Measurements from ENCODE around the gene MYRIP.

DNA sequence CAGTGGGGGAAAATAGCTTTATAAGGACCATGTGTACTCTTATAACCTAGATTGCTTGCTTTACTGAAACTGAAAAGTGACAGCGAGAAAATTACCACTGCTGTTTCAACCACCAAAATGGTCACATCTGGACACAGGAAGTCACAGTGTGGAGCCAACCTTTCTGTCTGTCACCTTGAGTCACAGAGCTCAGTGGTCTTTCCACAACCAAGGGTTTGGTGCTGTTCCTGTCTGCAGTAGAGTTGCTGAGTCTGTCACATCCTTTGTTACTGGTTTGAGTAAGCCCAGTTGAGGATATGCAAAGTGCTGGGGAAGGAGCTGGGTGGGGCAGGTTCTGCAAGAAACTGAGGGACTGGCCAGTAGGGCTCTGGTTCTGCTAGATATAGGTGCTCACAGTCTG is 361.0 kb downstream of the MYRIP start:
- no peak for TF ChIP-seq CTCF (conservative IDR thresholded peaks at IDR 0.05; ENCODE audit: low read depth in 2 of 2)
- no peak for TF ChIP-seq CREB1 (CRISPR knock-in tag; IDR thresholded peaks at IDR 0.05; ENCODE audit: low read depth)
- TF ChIP-seq EZH2 (IDR thresholded peaks at IDR 0.05; ENCODE audit: low read depth, unreplicated experiment): no peak
- no peak for TF ChIP-seq POLR2AphosphoS5 (IDR thresholded peaks at IDR 0.05; ENCODE audit: low read depth)
- no peak for TF ChIP-seq ZNF462 (CRISPR knock-in tag; IDR thresholded peaks at IDR 0.05)
- TF ChIP-seq ZNF114 (CRISPR knock-in tag; IDR thresholded peaks at IDR 0.05): no peak
- TF ChIP-seq, protein P1, sequence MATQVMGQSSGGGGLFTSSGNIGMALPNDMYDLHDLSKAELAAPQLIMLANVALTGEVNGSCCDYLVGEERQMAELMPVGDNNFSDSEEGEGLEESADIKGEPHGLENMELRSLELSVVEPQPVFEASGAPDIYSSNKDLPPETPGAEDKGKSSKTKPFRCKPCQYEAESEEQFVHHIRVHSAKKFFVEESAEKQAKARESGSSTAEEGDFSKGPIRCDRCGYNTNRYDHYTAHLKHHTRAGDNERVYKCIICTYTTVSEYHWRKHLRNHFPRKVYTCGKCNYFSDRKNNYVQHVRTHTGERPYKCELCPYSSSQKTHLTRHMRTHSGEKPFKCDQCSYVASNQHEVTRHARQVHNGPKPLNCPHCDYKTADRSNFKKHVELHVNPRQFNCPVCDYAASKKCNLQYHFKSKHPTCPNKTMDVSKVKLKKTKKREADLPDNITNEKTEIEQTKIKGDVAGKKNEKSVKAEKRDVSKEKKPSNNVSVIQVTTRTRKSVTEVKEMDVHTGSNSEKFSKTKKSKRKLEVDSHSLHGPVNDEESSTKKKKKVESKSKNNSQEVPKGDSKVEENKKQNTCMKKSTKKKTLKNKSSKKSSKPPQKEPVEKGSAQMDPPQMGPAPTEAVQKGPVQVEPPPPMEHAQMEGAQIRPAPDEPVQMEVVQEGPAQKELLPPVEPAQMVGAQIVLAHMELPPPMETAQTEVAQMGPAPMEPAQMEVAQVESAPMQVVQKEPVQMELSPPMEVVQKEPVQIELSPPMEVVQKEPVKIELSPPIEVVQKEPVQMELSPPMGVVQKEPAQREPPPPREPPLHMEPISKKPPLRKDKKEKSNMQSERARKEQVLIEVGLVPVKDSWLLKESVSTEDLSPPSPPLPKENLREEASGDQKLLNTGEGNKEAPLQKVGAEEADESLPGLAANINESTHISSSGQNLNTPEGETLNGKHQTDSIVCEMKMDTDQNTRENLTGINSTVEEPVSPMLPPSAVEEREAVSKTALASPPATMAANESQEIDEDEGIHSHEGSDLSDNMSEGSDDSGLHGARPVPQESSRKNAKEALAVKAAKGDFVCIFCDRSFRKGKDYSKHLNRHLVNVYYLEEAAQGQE (IDR thresholded peaks at IDR 0.05; ENCODE audit: unreplicated experiment): no peak
- TF ChIP-seq EZH2phosphoT487 (IDR thresholded peaks at IDR 0.05; ENCODE audit: unreplicated experiment): no peak
- no peak for TF ChIP-seq ZNF331 (CRISPR knock-in tag; IDR thresholded peaks at IDR 0.05; ENCODE audit: low read depth)
- no peak for TF ChIP-seq JUNB (IDR thresholded peaks at IDR 0.05; ENCODE audit: unreplicated experiment)
- no peak for TF ChIP-seq NANOG (IDR thresholded peaks at IDR 0.05; ENCODE audit: borderline replicate concordance)
- no peak for TF ChIP-seq ETS1 (IDR thresholded peaks at IDR 0.05)
